H9 (cell line): ENCODE data around the gene PNPLA6. TPM values are rescaled to one million over a fixed set of nuclear protein-coding genes. Genes with fewer than 3 reads are reported as not detected.

ENCODE experiments used
- DNase-seq: peaks from one replicate; pipeline ENCODE4 v3.0.0-alpha.2; 2017
- H2AFZ ChIP-seq: one replicate; pipeline ENCODE4 v1.6.1; 2013; ENCODE audit warnings: mild to moderate bottlenecking, low read length, control low read depth, moderate library complexity
- H2AK5ac ChIP-seq: 2 replicates; pipeline ENCODE4 v1.6.1; 2013; ENCODE audit warnings: low read length, control low read depth, mixed read lengths; ENCODE audit not compliant: insufficient read length
- H2BK120ac ChIP-seq: one replicate; pipeline ENCODE4 v1.6.1; 2013; ENCODE audit warnings: low read depth, mild to moderate bottlenecking, low read length, control low read depth, inconsistent platforms; ENCODE audit not compliant: poor library complexity, severe bottlenecking
- H2BK12ac ChIP-seq: 2 replicates; pipeline ENCODE4 v1.6.1; 2013; ENCODE audit warnings: low read length, control low read depth, mixed read lengths, low read depth; ENCODE audit not compliant: insufficient read length
- H2BK15ac ChIP-seq: 2 replicates; pipeline ENCODE4 v1.6.1; 2013; ENCODE audit warnings: low read depth, low read length, control low read depth
- H2BK20ac ChIP-seq: one replicate; pipeline ENCODE4 v1.6.1; 2013; ENCODE audit warnings: low read depth, mild to moderate bottlenecking, low read length, control low read depth, inconsistent platforms; ENCODE audit not compliant: poor library complexity, severe bottlenecking
- H2BK5ac ChIP-seq: 2 replicates; pipeline ENCODE4 v1.6.1; 2013; ENCODE audit warnings: low read length, control low read depth, mixed read lengths; ENCODE audit not compliant: insufficient read length
- H3K14ac ChIP-seq: 2 replicates; pipeline ENCODE4 v1.6.1; 2013; ENCODE audit warnings: low read length, control low read depth; ENCODE audit not compliant: insufficient read depth
- H3K18ac ChIP-seq: 2 replicates; pipeline ENCODE4 v1.6.1; 2013; ENCODE audit warnings: low read depth, mild to moderate bottlenecking, mixed read lengths, low read length, control low read depth; ENCODE audit not compliant: insufficient read length
- H3K23ac ChIP-seq: 2 replicates; pipeline ENCODE4 v1.6.1; 2013; ENCODE audit warnings: low read length, control low read depth, mixed read lengths, low read depth; ENCODE audit not compliant: insufficient read length
- H3K23me2 ChIP-seq: 2 replicates; pipeline ENCODE4 v1.6.1; 2013; ENCODE audit warnings: low read depth, mild to moderate bottlenecking, mixed read lengths, low read length, control low read depth; ENCODE audit not compliant: insufficient read length, poor library complexity, severe bottlenecking
- H3K27ac ChIP-seq: 2 replicates; pipeline ENCODE4 v1.5.1; 2013; ENCODE audit warnings: low read length, control low read depth, mixed read lengths, low read depth; ENCODE audit not compliant: insufficient read length
- H3K27me3 ChIP-seq: 2 replicates; pipeline ENCODE4 v1.6.1; 2013; ENCODE audit warnings: low read length, control low read depth, inconsistent platforms; ENCODE audit not compliant: insufficient read depth
- H3K4ac ChIP-seq: 2 replicates; pipeline ENCODE4 v1.6.1; 2013; ENCODE audit warnings: low read depth, mild to moderate bottlenecking, control low read depth, inconsistent platforms, low read length, moderate library complexity
- H3K4me1 ChIP-seq: 2 replicates; pipeline ENCODE4 v1.6.1; 2013; ENCODE audit warnings: low read length, control low read depth, inconsistent platforms; ENCODE audit not compliant: insufficient read depth
- H3K4me2 ChIP-seq: 2 replicates; pipeline ENCODE4 v1.6.1; 2013; ENCODE audit warnings: low read length, control low read depth, mixed read lengths; ENCODE audit not compliant: insufficient read length, insufficient read depth
- H3K56ac ChIP-seq: 2 replicates; pipeline ENCODE4 v1.6.1; 2013; ENCODE audit warnings: low read depth, mild to moderate bottlenecking, mixed read lengths, low read length, control low read depth; ENCODE audit not compliant: insufficient read length
- H3K79me1 ChIP-seq: 2 replicates; pipeline ENCODE4 v1.6.1; 2013; ENCODE audit warnings: low read depth, mild to moderate bottlenecking, moderate library complexity, low read length, control low read depth, inconsistent platforms; ENCODE audit not compliant: insufficient read depth, poor library complexity, severe bottlenecking
- H3K79me2 ChIP-seq: 2 replicates; pipeline ENCODE4 v1.6.1; 2013; ENCODE audit warnings: low read length, control low read depth, inconsistent platforms; ENCODE audit not compliant: insufficient read depth
- H3K9ac ChIP-seq: 2 replicates; pipeline ENCODE4 v1.6.1; 2013; ENCODE audit warnings: low read length, control low read depth, mixed read lengths; ENCODE audit not compliant: insufficient read length; ENCODE audit errors: extremely low read depth
- H3K9me3 ChIP-seq: one replicate; pipeline ENCODE4 v1.6.1; 2013; ENCODE audit warnings: low read depth, low read length, inconsistent platforms; ENCODE audit not compliant: control insufficient read depth
- H3T11ph ChIP-seq: one replicate; pipeline ENCODE4 v1.6.1; 2013; ENCODE audit warnings: mild to moderate bottlenecking, low read length, control low read depth, inconsistent platforms
- H4K20me1 ChIP-seq: one replicate; pipeline ENCODE4 v1.6.1; 2013; ENCODE audit not compliant: control insufficient read depth, insufficient read length, insufficient read depth
- H4K5ac ChIP-seq: 2 replicates; pipeline ENCODE4 v1.6.1; 2013; ENCODE audit warnings: low read depth, mild to moderate bottlenecking, mixed read lengths, low read length, control low read depth; ENCODE audit not compliant: insufficient read length
- H4K8ac ChIP-seq: replicated peaks from 2 replicates; pipeline ENCODE4 v1.6.1; 2013; ENCODE audit warnings: low read length, control low read depth, mixed read lengths, low read depth; ENCODE audit not compliant: insufficient read length
- H4K91ac ChIP-seq: 2 replicates; pipeline ENCODE4 v1.6.1; 2013; ENCODE audit warnings: low read depth, mild to moderate bottlenecking, moderate library complexity, mixed read lengths, low read length, control low read depth; ENCODE audit not compliant: insufficient read length
- H3K27ac Mint-ChIP-seq, 3 experiments: 2 replicates in 2 of 3; 3 replicates in 1 of 3; pipeline ENCODE4 v1.8.0; 2020 to 2021; ENCODE audit warnings: mixed read lengths in 3 of 3, mild to moderate bottlenecking in 1 of 3, moderate library complexity in 1 of 3
- H3K27me3 Mint-ChIP-seq: 2 replicates; pipeline ENCODE4 v1.8.0; 2021; ENCODE audit warnings: low read depth, mild to moderate bottlenecking, moderate library complexity, mixed read lengths
- H3K36me3 Mint-ChIP-seq, 3 experiments: 2 replicates in 2 of 3; 3 replicates in 1 of 3; pipeline ENCODE4 v1.8.0; 2020 to 2021; ENCODE audit warnings: low read depth in 3 of 3, mixed read lengths in 3 of 3; ENCODE audit not compliant: insufficient read depth in 1 of 3
- H3K4me1 Mint-ChIP-seq, 2 experiments: 2 replicates each; pipeline ENCODE4 v1.8.0; 2020; ENCODE audit warnings: mixed read lengths in 2 of 2
- H3K4me3 Mint-ChIP-seq, 2 experiments: 2 replicates in 1 of 2; 3 replicates in 1 of 2; pipeline ENCODE4 v1.8.0; 2020 to 2021; ENCODE audit warnings: mild to moderate bottlenecking in 2 of 2, mixed read lengths in 2 of 2, moderate library complexity in 1 of 2
- H3K9me3 Mint-ChIP-seq, 2 experiments: 2 replicates in 1 of 2; 3 replicates in 1 of 2; pipeline ENCODE4 v1.8.0; 2020; ENCODE audit warnings: mild to moderate bottlenecking in 2 of 2, mixed read lengths in 2 of 2, moderate library complexity in 1 of 2
- WGBS: extraction: QIAGEN DNeasy Blood & Tissue Kit; methylation state at CpG from one replicate; pipeline ENCODE4 v1.1.7; 2013; ENCODE audit warnings: missing lambda C conversion rate, low lambda C conversion rate, mixed read lengths; ENCODE audit not compliant: insufficient read length; ENCODE audit errors: extremely low coverage; 5-methylcytosine and 5-hydroxymethylcytosine counted together
- total RNA-seq: library from RNA; stranded (reverse); gene quantifications from 2 replicates; pipeline ENCODE4 v1.2.1, GENCODE V29; 2021
- TF ChIP-seq, protein P1 (sequence below): fragments of 200-600 bp; sonication (generic); conservative IDR thresholded peaks from 3 replicates; pipeline ENCODE4 v1.8.0; 2021; ENCODE audit warnings: antibody characterized with exemption, mild to moderate bottlenecking

PNPLA6 gene
- total RNA-seq, 1 experiment from 2014 or later, result 130 TPM

GRCh38 chr19:7561325-7561724 is 25.8 kb downstream of the PNPLA6 start:
- H3K4me3 Mint-ChIP-seq, result no peak overlapping the region
- DNase-seq, result no peak
- Histone ChIP-seq H3K23ac (no peak overlapping the region), H2BK5ac (no peak overlapping the region), H2BK120ac (no peak overlapping the region), H3K4me1 (no peaks in the 10 kb centered on the region), H4K5ac (no peak overlapping the region), H2BK15ac (no peak overlapping the region), H3K27me3 (no peaks in the 10 kb centered on the region), H4K8ac (no peak overlapping the region), H3K27ac (no peak overlapping the region), H2BK20ac (no peak overlapping the region), H2AK5ac (no peak overlapping the region), H3K79me1 (no peaks in the 10 kb centered on the region), H3K79me2 (no peaks in the 10 kb centered on the region), H3K4ac (no peak overlapping the region), H3K23me2 (no peaks in the 10 kb centered on the region), H2AFZ (no peak overlapping the region), H3K18ac (no peak overlapping the region), H3K4me2 (no peak overlapping the region), H3K14ac (no peak overlapping the region), H3K9ac (no peak overlapping the region), H2BK12ac (no peak overlapping the region), H4K91ac (no peak overlapping the region), H4K20me1 (no peaks in the 10 kb centered on the region), H3K56ac (no peak overlapping the region), H3T11ph (no peak overlapping the region), H3K9me3 (no peaks in the 10 kb centered on the region)
- H3K4me1 Mint-ChIP-seq, result no peaks in the 10 kb centered on the region
- peaks cover 1% of the 10 kb centered on the region for H3K27me3 Mint-ChIP-seq
- H3K27ac Mint-ChIP-seq, result no peak overlapping the region
- peaks cover 15 to 38% (median 29%) of the 10 kb centered on the region in 3 experiments; a peak in 6 of 7 replicates for H3K36me3 Mint-ChIP-seq
- TF ChIP-seq, protein P1, sequence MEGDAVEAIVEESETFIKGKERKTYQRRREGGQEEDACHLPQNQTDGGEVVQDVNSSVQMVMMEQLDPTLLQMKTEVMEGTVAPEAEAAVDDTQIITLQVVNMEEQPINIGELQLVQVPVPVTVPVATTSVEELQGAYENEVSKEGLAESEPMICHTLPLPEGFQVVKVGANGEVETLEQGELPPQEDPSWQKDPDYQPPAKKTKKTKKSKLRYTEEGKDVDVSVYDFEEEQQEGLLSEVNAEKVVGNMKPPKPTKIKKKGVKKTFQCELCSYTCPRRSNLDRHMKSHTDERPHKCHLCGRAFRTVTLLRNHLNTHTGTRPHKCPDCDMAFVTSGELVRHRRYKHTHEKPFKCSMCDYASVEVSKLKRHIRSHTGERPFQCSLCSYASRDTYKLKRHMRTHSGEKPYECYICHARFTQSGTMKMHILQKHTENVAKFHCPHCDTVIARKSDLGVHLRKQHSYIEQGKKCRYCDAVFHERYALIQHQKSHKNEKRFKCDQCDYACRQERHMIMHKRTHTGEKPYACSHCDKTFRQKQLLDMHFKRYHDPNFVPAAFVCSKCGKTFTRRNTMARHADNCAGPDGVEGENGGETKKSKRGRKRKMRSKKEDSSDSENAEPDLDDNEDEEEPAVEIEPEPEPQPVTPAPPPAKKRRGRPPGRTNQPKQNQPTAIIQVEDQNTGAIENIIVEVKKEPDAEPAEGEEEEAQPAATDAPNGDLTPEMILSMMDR, result no peak
- H3K9me3 Mint-ChIP-seq, result no peaks in the 10 kb centered on the region; a peak in 1 of 5 replicates
- whole genome bisulfite sequencing, result no CpG with 5 or more reads among the region's 17 CpGs
